Renal pelvis (tissue), 4 donors: ENCODE measurements around the gene LRRC32. TPM values are rescaled to one million over a fixed set of nuclear protein-coding genes. Genes with fewer than 3 reads are reported as not detected.
"Not testable (repeated sequence)": the region's sequence is repeated elsewhere in the genome, so short reads cannot be mapped to it uniquely, and the experiment has no call there.

Source experiments
- DNase-seq: peaks from one replicate; pipeline ENCODE4 v3.0.0-alpha.2; 2013
- polyA plus RNA-seq, 3 donors: library from polyadenylated mRNA; unstranded; fragments of 120-200 nt; gene quantifications; one replicate each; pipeline ENCODE4 v1.2.1, GENCODE V29; 2013; ENCODE audit not compliant: insufficient read length in 3 of 3

LRRC32 gene
- polyA plus RNA-seq, 3 donors = 54.1 to 68.0 (median 61.4) TPM

DNA sequence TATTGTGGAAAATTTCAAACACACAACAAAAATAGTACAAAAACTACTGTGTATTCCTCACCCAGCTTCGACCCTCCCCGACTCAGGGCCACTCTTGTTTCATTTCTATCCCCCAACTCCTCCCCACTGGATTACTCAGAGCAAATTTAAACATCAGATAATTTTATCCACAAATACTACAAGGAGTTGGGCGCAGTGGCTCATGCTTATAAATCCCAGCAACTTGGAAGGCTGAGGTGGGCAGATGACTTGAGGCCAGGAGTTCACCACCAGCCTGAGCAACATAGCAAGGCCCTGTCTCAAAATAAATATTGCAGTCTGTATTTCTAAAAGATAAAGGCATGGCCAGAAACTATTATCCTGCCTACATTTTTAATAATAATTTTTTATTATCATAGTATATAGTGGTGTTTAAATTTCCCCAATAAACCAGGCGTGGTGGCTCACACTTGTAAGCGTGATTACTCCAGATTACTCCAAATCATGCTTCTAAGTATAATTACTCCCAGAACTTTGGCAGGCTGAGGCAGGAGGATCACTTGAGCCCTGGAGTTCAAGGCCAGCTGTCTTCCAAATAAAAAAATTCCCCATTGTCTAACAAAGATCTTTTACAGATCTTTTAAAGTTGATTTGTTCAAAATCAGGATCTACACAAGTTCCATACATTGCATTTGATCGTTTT lies 39.8 kb downstream of the LRRC32 start:
- DNase-seq = no peak

DNA sequence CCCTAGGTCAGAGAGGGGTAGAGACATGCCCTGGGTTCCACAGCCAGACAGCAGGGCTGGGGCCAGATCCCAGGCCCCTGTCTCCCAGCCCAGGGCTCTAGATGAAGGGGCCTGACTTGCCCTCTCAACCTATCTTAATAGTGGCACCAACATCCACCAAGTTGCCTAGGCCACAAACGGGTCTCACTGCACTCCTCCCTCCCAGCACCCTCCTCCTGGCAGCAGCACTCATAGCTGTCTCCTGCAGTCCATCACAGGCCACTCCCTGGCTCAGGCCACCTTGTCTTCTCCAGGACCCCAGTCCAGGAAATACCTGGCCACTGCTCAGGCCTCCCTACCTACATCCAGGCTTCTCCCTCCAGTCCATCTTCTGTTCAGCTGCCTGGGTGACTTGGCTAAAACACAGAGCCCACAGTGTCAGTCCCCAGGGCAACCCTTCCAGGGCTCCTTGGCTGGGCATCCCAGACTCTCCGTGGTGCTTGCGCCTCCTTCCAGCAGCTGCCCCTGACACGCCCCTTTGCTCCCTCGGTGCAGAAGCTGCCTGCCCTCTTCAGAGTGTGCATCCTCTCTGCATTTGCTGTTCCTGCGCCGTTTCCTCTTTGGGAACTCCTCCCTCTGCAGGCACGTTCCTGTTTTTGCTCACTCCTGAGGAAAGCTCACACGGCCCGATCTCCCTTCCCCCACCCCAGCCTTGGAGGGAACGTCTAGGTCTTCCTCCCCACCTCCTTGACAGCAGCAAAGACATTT lies 40.5 kb downstream of the LRRC32 start:
- DNase-seq = no peak

DNA sequence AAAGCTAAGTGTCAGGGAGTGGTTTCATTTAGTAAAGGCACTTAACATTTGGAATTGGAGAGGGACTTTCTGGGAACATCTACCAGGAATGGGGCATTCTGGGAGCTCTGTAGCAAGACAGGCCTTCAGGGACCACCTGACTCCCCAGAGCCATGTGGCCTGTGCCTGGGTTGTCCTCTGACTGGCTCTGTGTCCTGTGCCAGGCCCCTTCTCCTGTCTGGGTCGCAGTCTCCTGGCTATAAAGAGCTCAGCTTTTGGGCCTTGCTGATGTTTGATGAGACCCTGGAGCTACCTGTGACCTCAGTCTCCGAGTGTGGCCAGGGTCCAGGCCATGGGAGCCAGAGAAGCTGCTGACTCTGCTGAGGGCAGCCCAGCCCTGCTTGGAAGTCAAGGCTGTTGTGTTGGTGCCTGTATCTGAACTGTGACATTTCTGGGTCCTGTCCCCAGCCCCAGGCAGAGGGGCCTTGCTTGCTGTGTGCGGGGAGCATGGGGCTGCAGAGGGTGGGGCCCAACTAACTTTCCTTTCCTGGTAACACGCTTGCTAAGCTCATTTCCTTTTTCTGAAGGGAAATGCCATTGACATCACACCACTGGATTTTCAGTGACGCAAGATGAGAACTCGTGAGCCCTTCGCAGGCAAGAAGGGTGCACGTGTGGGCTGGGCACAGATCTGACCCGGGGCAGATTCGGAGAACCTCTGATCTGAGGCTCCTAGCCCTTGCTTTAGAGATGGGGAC lies 41.3 kb downstream of the LRRC32 start:
- no peak for DNase-seq

DNA sequence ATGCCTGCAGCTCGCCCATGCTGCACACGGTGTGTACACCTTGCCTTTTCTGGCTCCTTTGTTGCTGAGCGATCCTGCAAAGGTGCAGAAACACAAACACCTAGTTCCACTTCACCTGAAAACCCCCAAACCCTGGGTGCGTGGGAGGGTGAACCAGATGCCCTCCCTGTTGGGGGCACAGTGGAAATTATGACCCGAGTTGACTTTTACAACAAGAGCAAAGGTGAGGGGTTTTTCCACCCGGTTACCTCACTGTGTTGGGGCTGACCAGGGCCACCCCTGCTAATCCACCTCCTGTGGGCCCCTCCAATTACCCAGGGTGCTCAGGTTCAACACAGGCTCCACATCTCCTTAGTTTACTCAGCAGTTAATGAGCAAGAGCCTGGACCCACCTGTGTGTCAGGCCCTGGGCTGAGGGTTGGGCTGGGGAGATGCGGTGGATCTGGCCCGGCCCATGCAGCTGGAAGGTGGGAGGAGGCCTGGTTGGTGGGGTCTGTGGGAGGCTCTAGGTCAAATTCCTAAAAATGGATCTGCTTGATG lies 42.1 kb downstream of the LRRC32 start:
- DNase-seq = no peak

DNA sequence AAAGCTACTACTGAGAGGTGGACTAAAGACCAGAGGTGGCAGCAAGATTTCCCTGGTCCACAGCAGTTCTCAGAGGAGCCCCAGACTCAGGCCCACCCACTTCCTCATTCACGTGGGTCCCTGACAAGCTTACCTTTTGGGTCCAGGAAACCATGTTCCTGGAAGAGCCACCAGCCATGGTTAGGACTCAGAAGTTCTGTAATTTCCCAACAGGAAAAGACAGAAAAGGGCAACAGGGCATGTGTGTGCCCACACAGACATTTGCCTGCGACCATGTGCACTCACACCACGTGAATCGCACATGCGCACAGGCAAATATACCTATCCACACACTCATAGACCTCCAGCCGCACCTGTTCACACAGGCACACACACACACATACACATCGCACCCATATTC lies 42.9 kb downstream of the LRRC32 start:
- no peak for DNase-seq

DNA sequence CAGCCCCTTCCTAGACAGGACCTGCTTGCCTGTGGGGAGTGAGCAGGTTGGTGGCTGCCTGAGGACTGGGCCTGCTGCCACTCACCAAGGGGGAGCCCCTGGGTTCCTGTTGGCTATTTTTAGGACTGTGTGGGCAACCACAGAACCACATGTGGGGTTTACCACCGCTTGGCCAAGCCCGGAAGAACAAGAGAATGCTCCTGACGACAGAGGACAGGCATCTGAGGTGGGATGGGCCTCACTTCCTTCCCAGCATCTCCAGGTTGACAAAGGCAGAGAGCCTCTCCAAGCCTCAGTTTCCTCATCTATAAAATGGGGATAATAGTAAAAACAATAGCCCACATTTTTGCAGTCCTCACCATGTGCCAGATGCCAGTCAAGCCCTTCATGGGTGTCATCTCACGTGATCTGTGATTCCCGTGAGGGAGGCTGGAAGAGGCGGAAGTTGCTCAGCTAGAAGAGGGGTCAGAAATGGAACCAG lies 43.6 kb downstream of the LRRC32 start:
- DNase-seq = no peak

DNA sequence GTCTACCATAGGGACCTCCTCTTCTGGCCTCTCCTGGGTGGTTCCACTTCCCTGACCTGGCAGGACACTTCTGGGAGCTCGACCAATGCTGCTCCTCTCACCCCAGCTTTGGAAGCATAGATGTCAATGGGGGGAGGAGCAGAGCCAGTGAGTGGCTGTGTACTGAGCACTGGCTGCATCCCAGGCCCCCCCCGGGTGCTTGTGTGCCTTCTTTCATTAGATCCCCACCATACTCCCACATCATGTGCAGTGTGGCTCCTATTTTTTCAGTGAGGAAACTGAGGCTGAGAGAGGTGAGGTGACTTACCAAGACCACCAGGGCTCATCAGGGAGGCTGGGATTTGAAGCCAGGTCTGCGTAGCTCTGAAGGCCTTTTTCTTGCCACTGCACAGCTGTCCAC lies 44.3 kb downstream of the LRRC32 start:
- DNase-seq = no peak

DNA sequence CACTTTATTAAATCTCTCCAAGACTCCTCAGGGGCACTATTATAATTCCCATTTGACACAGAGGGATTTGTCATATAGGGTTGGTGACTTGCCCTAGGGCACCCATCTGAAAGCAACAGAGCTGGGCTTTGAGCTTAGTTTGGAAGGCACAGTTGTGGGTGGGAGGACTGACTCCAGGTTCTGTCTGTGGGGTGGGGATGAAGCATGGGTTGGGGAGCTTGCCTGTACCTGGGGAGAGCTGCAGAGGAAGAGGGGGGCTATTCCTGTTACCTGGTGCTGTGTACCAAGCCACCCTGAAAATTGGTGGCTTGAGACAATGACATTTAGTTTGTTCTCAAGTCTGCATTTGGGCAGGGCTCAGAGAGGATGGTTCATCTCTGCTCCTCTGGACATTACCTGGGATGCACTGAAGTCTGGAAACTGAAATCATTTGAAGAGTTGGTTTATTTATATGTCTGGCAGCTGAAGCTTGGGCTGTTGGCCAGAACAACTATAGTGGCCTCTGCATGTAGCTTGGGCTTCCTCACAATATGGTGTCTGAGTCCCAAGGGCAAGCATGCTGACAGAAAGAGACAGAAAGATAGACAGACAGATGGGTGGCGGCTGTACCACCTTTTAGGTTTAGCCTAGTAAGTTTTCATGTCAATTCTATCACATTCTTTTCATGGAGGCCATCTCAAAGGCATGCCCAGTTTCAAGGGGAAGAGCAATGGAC lies 44.9 kb downstream of the LRRC32 start:
- DNase-seq = no peak

DNA sequence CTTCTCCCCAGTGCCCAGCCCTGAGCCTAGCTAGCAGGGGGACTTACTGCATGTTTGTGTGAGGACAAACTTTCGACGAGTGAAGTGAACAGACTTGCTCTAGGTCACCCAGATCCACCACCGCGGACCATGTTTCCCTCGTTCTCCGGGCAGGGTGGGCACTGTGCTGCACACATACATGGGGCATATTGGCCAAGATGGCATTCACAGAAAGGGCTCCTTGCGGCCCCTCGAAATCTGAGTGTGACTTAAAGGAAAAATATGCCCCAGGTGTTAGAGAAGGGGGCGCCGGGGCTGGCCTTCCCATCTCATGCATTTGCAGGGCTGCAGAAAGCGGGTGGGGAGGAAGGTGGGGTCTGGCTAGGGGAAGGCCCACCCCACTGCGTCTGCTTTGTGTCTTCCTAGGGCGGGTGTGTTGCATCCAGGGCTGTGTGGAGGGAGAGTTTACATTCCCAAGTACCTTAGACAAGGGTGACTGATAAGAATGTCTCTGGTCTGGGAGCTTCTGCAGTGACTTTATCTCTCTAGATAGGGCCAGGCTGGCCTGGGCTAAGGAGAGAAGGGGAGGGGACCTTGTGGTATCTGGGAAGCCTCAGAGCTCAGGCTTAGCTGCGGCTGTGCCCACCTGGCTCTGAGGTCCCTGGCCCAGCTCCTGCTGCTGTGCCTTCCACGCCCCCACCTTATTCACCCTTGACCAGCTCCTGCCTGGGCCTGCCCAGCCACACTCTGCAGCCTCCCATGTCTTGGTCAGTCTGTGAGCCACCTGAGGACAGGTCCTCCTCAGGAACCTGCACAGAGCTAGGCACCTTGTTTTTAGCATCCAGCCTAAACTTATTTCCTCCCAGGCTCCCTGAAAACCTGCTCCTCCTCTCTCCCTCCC lies 45.8 kb downstream of the LRRC32 start:
- no peak for DNase-seq

DNA sequence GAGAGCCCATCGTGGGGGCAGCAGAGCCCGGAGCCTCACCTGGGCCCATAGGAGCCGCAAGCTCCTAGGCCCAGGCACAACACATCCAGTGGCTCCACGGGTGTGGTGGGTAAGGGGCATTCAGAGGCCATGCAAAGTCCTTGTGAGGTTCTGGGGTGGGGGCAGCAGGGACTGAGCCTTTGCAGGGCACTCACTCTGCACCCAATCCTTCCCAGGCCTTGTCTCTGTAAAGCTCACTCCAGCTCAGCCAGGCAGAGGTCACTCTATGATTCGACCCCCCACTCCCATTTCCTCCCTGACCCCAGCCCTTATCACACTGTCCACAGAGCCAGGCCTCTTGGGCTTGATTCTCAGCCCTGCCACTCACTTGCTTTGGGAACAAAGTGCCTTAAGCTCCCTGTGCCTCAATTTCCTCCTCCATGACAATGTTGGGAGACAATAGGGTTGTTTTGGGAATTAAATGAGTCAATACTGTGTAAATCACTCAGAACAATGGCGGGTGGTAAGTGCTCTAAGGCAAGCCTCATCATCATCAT lies 46.6 kb downstream of the LRRC32 start:
- no peak for DNase-seq

DNA sequence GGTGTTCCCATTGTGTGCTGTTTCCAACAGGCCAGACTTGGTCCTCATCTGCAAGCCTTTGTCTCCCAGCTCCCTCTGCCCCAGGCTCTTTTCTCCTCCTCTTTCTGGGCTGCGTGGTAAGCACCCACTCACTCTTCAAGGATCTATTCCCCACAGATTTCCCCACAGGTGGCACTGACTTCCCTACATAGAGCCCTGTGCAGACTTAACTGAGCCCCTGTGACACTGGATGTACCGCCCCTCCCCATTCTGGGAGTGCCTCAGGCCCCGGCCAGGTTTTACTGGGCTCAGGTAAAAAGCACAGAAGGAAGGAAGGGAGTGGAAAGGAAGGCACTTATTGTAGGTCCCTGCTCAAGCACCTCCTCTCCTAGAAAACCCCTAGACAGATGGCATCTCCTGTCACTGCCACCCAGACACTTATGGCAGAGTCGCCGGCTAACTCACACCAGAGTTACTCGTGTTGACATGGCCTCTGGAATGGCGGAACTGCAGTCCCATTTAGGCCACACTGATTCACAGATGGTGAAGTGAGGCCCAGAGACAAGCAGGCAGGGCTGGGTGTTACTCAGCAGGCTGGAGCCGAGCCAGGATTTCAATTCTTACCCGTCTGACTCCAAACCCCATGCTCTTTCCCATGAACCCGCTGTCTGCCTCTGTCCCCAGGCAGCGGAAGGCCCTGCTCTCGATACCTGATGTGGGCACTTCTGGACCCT lies 47.2 kb downstream of the LRRC32 start:
- DNase-seq = no peak

DNA sequence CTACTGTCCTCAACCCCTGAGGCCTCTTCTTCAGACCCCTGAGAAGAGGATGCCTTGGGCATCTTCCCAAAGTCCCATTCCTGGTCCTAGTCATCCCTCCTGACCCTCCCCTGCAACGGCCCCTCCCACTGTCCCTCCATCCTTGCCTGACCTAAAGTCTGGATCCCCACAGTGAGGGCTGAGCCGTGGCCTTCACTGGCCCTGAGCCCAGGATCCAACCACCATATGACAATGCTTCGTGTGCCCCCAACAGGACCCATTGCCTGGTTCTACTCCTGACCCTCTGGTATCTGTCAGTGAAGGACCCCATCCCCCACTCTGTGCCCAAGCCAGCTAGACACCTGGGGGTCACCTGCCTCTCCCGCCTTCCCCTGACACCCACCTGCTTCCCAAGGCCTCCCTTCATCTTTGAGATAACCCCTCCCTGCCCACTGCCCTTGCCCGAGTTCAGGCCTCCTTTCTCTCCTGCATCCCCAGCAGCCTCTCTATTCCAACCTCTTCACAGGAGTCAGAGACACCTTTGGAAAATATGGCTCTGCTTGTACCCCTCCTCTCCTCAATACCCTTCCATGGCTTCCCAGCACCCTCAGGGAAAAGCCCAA lies 48.0 kb downstream of the LRRC32 start:
- DNase-seq = no peak

DNA sequence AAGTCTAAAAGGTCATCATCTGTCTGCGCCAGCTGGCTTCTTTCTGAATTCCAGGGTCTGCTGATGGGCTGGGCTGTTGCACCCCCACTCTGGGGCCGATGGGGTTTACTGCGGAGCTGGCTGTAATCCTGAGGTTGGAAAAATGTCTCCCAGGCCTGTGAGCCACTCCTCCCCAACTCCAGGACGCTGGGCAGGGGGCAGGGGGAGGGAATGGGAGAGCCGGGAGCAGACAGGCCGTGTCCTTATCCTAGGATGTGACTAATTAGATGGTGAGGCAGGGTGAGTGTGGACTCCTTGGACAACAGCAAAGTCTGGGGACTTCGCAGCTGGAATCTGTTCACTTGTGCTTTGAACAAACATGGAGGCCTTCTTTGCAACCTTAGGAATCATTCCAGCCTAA lies 48.7 kb downstream of the LRRC32 start:
- DNase-seq = peak; percentile 45

DNA sequence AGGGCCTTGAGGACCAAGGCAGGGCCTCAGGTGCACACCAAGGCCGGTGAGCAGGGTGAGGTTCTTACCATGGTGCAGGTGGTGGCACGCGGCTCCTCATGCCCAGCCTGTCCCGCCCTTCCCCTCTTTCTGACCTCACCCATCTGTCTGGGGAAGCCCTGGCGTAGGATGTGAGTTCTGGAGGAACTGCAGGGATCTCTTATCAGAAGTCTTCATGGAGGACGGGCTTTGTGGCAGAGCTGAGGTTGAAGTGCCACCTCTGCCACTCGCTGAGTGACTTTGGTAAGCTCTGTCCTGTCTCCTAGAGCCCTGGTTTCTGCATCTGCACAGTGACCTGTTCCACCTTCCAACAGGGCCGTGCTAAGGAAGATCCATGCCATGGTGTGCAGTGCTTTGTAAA lies 49.1 kb downstream of the LRRC32 start:
- DNase-seq = no peak

DNA sequence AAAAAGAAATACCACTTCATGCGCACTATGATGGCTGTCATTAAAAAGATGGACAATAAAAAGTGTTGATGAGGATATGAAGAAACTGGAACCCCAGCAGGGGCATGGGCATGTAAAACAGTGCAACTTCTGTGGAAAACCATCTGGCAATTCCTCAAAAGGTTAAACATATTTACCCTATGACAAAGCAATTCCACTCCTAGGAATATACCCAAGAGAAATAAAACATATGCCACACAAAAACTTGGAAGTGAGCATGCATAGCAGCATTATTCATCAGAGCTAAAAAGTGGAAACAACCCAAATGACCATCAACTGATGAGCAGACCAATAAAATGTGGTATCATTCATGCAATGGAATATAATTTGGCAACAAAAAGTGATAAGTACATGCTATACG lies 50.1 kb downstream of the LRRC32 start:
- no peak for DNase-seq

DNA sequence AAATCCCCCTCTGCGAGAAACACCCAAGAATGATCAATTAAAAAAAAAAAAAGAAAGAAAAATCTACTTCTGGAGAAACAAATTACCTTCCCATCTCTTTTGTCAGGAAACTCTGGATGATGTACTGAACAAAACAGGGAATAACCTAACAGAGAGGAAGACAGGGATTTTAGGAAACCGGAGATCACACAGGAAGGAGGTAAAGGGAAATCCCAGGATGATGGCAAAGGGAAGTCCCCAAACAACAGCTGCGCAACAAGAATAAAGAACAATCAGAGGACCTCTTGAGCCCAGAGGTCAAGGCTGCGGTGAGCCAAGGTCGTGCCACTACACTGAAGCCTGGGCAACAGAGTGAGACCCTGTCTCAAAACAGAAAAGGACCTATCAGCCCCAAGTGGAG lies 50.7 kb downstream of the LRRC32 start:
- not testable (repeated sequence) for DNase-seq

DNA sequence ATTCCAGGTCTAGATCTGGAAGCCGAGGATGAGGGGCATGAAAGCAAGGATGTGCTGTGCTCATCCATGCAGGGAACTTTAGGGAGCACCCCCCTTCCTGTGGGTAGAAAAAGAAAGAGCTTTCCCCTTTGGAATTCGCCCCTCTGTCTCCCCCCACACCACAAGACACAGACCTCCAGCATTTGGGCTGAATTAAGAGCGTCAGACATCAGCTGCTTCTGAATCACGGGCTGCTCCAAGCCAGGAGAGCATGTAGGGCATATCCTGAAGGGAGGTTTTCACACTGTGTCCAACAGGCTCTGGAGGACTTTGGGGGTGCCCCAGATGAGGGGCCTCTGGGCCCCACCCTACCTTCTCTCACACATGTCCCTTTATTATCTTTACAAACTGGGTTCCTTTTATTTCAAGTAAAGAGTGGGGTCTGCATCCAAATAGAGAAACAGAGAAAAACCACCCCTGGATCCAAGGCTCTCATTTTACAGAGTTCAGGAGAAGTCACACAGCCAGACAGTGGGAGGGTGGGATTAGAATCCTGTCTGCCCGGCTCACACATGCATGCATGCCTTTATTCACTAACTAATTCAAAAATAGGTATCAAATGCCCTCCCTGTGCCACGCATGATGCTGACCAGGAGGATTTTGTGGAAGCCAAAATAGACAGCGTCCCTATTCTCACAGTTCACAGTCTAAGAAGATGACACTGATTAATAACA lies 52.8 kb downstream of the LRRC32 start:
- DNase-seq = no peak

DNA sequence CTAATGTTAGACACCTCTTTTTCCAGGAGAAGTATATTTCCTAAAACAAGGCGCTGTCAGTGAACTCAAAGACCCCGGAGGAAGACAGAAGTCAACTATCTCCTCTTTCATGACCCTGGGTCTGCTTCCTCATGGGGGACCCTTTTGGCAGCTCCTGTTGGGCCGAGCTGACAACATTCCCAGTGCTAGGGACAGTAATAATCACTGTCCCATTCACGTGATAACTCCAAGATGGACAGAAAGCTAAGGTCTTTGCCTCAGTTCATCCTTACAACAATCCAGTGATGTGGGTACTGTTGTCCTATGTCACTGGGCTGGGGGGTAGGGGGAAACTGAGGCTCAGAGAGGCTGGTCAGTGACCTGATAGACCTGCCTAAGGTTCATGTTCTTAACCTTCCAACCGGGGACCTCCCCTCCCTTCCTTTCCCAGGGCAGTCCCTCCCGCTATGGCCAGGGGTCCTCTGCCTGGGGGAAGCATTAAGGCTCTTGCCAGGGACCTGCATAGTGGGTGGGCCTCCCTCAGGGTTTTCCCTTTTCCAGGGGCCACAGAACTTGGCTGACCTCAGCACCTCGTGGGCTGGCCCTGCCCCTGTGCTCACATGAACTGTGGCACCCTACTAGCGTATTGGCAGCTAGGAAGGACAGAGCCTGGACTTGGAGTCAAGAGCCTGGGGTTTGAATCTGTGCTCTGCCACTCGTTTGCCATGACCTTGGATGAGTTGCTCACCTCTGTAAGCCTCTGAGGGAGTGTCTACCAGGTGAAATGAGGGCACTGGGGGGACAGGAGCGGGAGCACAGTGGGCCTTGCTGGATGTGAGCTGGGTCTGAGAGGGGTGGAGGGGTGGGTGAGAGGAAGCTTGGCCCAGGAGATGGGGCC lies 53.6 kb downstream of the LRRC32 start:
- DNase-seq = no peak
